Keratinocyte (primary cell): ENCODE data around the gene SALL2.

Source experiments
- CTCF ChIP-seq, 3 experiments: IDR thresholded peaks in 1 of 3; conservative IDR thresholded peaks in 1 of 3; optimal IDR thresholded peaks in 1 of 3; 2 replicates in 2 of 3; 3 replicates in 1 of 3; pipeline versions ENCODE3 to v1.5.1; 2011; ENCODE audit warnings: low read length in 3 of 3, mild to moderate bottlenecking in 3 of 3, moderate library complexity in 2 of 3, control low read depth in 1 of 3, inconsistent platforms in 1 of 3; ENCODE audit not compliant: insufficient read depth in 2 of 3; ENCODE audit errors: extremely low read depth in 1 of 3
- EZH2 ChIP-seq: IDR thresholded peaks from one replicate; pipeline ENCODE4 v1.6.1; 2012; ENCODE audit warnings: inconsistent platforms, mild to moderate bottlenecking, low read length, moderate library complexity

- TF ChIP-seq CTCF (optimal IDR thresholded peaks at IDR 0.05 in 1 of 3, IDR thresholded peaks at IDR 0.05 in 1 of 3, conservative IDR thresholded peaks at IDR 0.05 in 1 of 3; ENCODE audit: extremely low read depth in 1 of 3, insufficient read depth in 2 of 3, low read length in 3 of 3): no peak
- no peak for TF ChIP-seq EZH2
Observed at GRCh38 chr14:21525962-21526671, at the start of gene SALL2.
